ENCODE results near the gene TOMT. TPM values are rescaled to one million over a fixed set of nuclear protein-coding genes. Genes with fewer than 3 reads are reported as not detected.

TOMT gene
- total and polyA plus RNA-seq, 2 experiments from 2014 or later: not detected

DNA sequence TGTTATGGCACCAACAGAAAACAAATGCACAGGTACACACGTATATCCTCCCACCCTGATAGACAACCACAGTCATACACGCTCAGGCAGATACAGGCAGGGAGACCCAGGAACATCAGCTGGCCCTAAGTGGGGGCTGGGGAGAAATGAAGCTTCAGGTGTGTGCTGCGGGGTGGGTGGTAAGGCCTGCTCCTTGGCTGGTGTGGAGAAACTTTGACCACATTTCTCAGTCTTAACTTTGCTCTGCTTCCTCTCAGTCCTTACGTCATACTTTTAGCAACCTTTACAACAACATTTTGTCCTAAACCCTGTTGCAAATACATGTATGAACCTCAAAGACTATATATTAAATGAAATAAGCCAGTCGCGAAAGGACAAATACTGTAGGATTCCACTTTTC, 13.5 kb downstream of the TOMT start:
- H3K27me3 ChIP-seq (ENCODE audit: insufficient read depth): peaks cover 12% of the 10 kb centered on the region
- Mint-ChIP-seq H3K4me3 (no peak overlapping the region), H3K36me3 (ENCODE audit: low read depth) (no peaks in the 10 kb centered on the region), H3K27ac (no peak overlapping the region), H3K9me3 (peaks cover 9% of the 10 kb centered on the region), H3K4me1 (no peaks in the 10 kb centered on the region), H3K27me3 (ENCODE audit: insufficient read depth, low read depth, poor library complexity) (peaks cover 9% of the 10 kb centered on the region)
- peaks cover 15% of the 10 kb centered on the region for H3K9me2 ChIP-seq (ENCODE audit: insufficient read depth)
- no peak overlapping the region for H3K4me3 ChIP-seq
- no peaks in the 10 kb centered on the region for H4K20me1 ChIP-seq (replicated peaks; ENCODE audit: insufficient read depth)
- H3K4me2 ChIP-seq: no peak overlapping the region
- H3K27ac ChIP-seq (ENCODE audit: low read depth): no peak overlapping the region
- no peaks in the 10 kb centered on the region for H3F3A ChIP-seq (replicated peaks; ENCODE audit: low read depth)
- H3K79me2 ChIP-seq (replicated peaks; ENCODE audit: insufficient read depth): no peaks in the 10 kb centered on the region
- H2AFZ ChIP-seq: 0 out of 2 replicates have a peak overlapping the region, but pooled peaks have one; percentile 23
- DNase-seq (ENCODE audit: low spot score): no peak
- H3K36me3 ChIP-seq (ENCODE audit: insufficient read depth): no peaks in the 10 kb centered on the region
- TF ChIP-seq, protein P1, sequence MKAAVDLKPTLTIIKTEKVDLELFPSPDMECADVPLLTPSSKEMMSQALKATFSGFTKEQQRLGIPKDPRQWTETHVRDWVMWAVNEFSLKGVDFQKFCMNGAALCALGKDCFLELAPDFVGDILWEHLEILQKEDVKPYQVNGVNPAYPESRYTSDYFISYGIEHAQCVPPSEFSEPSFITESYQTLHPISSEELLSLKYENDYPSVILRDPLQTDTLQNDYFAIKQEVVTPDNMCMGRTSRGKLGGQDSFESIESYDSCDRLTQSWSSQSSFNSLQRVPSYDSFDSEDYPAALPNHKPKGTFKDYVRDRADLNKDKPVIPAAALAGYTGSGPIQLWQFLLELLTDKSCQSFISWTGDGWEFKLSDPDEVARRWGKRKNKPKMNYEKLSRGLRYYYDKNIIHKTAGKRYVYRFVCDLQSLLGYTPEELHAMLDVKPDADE (IDR thresholded peaks at IDR 0.05): no peak
- TF ChIP-seq, protein P2, sequence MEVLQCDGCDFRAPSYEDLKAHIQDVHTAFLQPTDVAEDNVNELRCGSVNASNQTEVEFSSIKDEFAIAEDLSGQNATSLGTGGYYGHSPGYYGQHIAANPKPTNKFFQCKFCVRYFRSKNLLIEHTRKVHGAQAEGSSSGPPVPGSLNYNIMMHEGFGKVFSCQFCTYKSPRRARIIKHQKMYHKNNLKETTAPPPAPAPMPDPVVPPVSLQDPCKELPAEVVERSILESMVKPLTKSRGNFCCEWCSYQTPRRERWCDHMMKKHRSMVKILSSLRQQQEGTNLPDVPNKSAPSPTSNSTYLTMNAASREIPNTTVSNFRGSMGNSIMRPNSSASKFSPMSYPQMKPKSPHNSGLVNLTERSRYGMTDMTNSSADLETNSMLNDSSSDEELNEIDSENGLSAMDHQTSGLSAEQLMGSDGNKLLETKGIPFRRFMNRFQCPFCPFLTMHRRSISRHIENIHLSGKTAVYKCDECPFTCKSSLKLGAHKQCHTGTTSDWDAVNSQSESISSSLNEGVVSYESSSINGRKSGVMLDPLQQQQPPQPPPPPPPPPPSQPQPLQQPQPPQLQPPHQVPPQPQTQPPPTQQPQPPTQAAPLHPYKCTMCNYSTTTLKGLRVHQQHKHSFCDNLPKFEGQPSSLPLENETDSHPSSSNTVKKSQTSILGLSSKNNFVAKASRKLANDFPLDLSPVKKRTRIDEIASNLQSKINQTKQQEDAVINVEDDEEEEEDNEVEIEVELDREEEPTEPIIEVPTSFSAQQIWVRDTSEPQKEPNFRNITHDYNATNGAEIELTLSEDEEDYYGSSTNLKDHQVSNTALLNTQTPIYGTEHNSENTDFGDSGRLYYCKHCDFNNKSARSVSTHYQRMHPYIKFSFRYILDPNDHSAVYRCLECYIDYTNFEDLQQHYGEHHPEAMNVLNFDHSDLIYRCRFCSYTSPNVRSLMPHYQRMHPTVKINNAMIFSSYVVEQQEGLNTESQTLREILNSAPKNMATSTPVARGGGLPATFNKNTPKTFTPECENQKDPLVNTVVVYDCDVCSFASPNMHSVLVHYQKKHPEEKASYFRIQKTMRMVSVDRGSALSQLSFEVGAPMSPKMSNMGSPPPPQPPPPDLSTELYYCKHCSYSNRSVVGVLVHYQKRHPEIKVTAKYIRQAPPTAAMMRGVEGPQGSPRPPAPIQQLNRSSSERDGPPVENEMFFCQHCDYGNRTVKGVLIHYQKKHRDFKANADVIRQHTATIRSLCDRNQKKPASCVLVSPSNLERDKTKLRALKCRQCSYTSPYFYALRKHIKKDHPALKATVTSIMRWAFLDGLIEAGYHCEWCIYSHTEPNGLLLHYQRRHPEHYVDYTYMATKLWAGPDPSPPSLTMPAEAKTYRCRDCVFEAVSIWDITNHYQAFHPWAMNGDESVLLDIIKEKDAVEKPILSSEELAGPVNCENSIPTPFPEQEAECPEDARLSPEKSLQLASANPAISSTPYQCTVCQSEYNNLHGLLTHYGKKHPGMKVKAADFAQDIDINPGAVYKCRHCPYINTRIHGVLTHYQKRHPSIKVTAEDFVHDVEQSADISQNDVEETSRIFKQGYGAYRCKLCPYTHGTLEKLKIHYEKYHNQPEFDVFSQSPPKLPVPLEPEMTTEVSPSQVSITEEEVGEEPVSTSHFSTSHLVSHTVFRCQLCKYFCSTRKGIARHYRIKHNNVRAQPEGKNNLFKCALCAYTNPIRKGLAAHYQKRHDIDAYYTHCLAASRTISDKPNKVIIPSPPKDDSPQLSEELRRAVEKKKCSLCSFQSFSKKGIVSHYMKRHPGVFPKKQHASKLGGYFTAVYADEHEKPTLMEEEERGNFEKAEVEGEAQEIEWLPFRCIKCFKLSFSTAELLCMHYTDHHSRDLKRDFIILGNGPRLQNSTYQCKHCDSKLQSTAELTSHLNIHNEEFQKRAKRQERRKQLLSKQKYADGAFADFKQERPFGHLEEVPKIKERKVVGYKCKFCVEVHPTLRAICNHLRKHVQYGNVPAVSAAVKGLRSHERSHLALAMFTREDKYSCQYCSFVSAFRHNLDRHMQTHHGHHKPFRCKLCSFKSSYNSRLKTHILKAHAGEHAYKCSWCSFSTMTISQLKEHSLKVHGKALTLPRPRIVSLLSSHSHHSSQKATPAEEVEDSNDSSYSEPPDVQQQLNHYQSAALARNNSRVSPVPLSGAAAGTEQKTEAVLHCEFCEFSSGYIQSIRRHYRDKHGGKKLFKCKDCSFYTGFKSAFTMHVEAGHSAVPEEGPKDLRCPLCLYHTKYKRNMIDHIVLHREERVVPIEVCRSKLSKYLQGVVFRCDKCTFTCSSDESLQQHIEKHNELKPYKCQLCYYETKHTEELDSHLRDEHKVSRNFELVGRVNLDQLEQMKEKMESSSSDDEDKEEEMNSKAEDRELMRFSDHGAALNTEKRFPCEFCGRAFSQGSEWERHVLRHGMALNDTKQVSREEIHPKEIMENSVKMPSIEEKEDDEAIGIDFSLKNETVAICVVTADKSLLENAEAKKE (CRISPR knock-in tag; IDR thresholded peaks at IDR 0.05): no peak
- TF ChIP-seq EZH2phosphoT487 (IDR thresholded peaks at IDR 0.05; ENCODE audit: unreplicated experiment) (no peak), ZNF331 (CRISPR knock-in tag; IDR thresholded peaks at IDR 0.05; ENCODE audit: low read depth) (no peak), STAT1 (IDR thresholded peaks at IDR 0.05; ENCODE audit: unreplicated experiment) (no peak), CREB1 (CRISPR knock-in tag; IDR thresholded peaks at IDR 0.05; ENCODE audit: low read depth) (no peak), NANOG (IDR thresholded peaks at IDR 0.05; ENCODE audit: borderline replicate concordance) (no peak), JUNB (IDR thresholded peaks at IDR 0.05; ENCODE audit: unreplicated experiment) (no peak), ZNF114 (CRISPR knock-in tag; IDR thresholded peaks at IDR 0.05) (no peak)
- TF ChIP-seq, protein P3, sequence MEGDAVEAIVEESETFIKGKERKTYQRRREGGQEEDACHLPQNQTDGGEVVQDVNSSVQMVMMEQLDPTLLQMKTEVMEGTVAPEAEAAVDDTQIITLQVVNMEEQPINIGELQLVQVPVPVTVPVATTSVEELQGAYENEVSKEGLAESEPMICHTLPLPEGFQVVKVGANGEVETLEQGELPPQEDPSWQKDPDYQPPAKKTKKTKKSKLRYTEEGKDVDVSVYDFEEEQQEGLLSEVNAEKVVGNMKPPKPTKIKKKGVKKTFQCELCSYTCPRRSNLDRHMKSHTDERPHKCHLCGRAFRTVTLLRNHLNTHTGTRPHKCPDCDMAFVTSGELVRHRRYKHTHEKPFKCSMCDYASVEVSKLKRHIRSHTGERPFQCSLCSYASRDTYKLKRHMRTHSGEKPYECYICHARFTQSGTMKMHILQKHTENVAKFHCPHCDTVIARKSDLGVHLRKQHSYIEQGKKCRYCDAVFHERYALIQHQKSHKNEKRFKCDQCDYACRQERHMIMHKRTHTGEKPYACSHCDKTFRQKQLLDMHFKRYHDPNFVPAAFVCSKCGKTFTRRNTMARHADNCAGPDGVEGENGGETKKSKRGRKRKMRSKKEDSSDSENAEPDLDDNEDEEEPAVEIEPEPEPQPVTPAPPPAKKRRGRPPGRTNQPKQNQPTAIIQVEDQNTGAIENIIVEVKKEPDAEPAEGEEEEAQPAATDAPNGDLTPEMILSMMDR (conservative IDR thresholded peaks at IDR 0.05; ENCODE audit: low read depth in 2 of 2): no peak
- H3K4me1 ChIP-seq (ENCODE audit: insufficient read depth): no peaks in the 10 kb centered on the region
- ATAC-seq: no peak

All from GM23338 (cell line).